GM12875 (cell line): Measurements from ENCODE around the gene SRA1.
A peak's percentile ranks its signal among the peaks of the same experiment; 100 is the strongest.
"Not testable (repeated sequence)": the region's sequence is repeated elsewhere in the genome, so short reads cannot be mapped to it uniquely, and the experiment has no call there.

Source experiments
- H3K4me3 ChIP-seq: one replicate; pipeline ENCODE4 v1.5.1; 2011; ENCODE audit warnings: low read depth, low read length, control low read depth
- CTCF ChIP-seq: IDR thresholded peaks from 2 replicates; pipeline ENCODE4 v1.5.1; 2011; ENCODE audit warnings: low read depth, mild to moderate bottlenecking, control low read depth, inconsistent platforms, low read length, moderate library complexity, borderline replicate concordance; ENCODE audit not compliant: insufficient read depth

Gene SRA1

GRCh38 chr5:140557136-140557805 lies at the start of gene SRA1:
Gene SRA1 (minus strand): TSS chr5:140557473. CDS start chr5:140557452, 21 bp downstream.
- peak within 1 kb of the TSS; percentile 91 for H3K4me3 ChIP-seq
- no peak for TF ChIP-seq CTCF

- no peak for TF ChIP-seq CTCF
- H3K4me3 ChIP-seq, result no peak overlapping the region
Observed at GRCh38 chr5:140607031-140607430, 49.8 kb upstream of the SRA1 start.

- H3K4me3 ChIP-seq, result no peak overlapping the region
- TF ChIP-seq CTCF, result no peak
Observed at GRCh38 chr5:140605879-140606278, 48.6 kb upstream of the SRA1 start.

GRCh38 chr5:140603734-140604133 lies 46.5 kb upstream of the SRA1 start:
- no peak for TF ChIP-seq CTCF
- no peak overlapping the region for H3K4me3 ChIP-seq

- not testable (repeated sequence) for H3K4me3 ChIP-seq
Observed at GRCh38 chr5:140603446-140603698, 46.1 kb upstream of the SRA1 start.

- H3K4me3 ChIP-seq, result no peak overlapping the region
- TF ChIP-seq CTCF, result no peak
Observed at GRCh38 chr5:140602147-140602546, 44.9 kb upstream of the SRA1 start.

- no peak overlapping the region for H3K4me3 ChIP-seq
- no peak for TF ChIP-seq CTCF
Observed at GRCh38 chr5:140600096-140600495, 42.8 kb upstream of the SRA1 start.

- no peak for TF ChIP-seq CTCF
- no peak overlapping the region for H3K4me3 ChIP-seq
Observed at GRCh38 chr5:140598836-140599235, 41.6 kb upstream of the SRA1 start.
